ENCODE data around the gene ALOX12B. TPM values are rescaled to one million over a fixed set of nuclear protein-coding genes. Genes with fewer than 3 reads are reported as not detected.

Gene ALOX12B
- total and polyA plus RNA-seq, 2 experiments from 2014 or later, result 0.16 to 1.4 TPM

GRCh38 chr17:8128125-8128784 is 40.7 kb upstream of the ALOX12B start:
- Histone ChIP-seq H3K27me3 (ENCODE audit: insufficient read depth) (peaks cover 81% of the 10 kb centered on the region), H3K9me2 (ENCODE audit: insufficient read depth) (no peaks in the 10 kb centered on the region), H3K27ac (ENCODE audit: low read depth) (no peak overlapping the region), H3K4me2 (no peak overlapping the region), H3K4me3 (no peak overlapping the region), H4K20me1 (replicated peaks; ENCODE audit: insufficient read depth) (peaks cover 6% of the 10 kb centered on the region; the same call in 1 of the 2 replicates), H3K36me3 (ENCODE audit: insufficient read depth) (no peaks in the 10 kb centered on the region), H3K79me2 (replicated peaks; ENCODE audit: insufficient read depth) (no peaks in the 10 kb centered on the region), H3K4me1 (ENCODE audit: insufficient read depth) (peaks cover 27% of the 10 kb centered on the region), H3F3A (replicated peaks; ENCODE audit: low read depth) (peaks cover 18% of the 10 kb centered on the region), H2AFZ (no peak overlapping the region)
- no peaks in the 10 kb centered on the region; the same call in 1 of the 3 replicates for H3K36me3 Mint-ChIP-seq (ENCODE audit: low read depth)
- no peak overlapping the region for H3K27ac Mint-ChIP-seq
- no peak for DNase-seq (ENCODE audit: low spot score)
- peaks cover 7% of the 10 kb centered on the region; the same call in 2 of the 3 replicates for H3K9me3 Mint-ChIP-seq
- no peak for ATAC-seq
- no peak for TF ChIP-seq EZH2phosphoT487 (IDR thresholded peaks at IDR 0.05; ENCODE audit: unreplicated experiment)
- no peak for TF ChIP-seq ZNF331 (CRISPR knock-in tag; IDR thresholded peaks at IDR 0.05; ENCODE audit: low read depth)
- H3K4me3 Mint-ChIP-seq, result no peak overlapping the region
- peaks cover 74% of the 10 kb centered on the region for H3K27me3 Mint-ChIP-seq (ENCODE audit: insufficient read depth, low read depth, poor library complexity)
- peaks cover 25% of the 10 kb centered on the region for H3K4me1 Mint-ChIP-seq

- Histone ChIP-seq H3K4me1 (ENCODE audit: insufficient read depth) (peaks cover 26% of the 10 kb centered on the region), H3K79me2 (replicated peaks; ENCODE audit: insufficient read depth) (no peaks in the 10 kb centered on the region), H3K4me3 (peak overlapping the region; percentile 66), H3F3A (replicated peaks; ENCODE audit: low read depth) (peaks cover 18% of the 10 kb centered on the region), H3K36me3 (ENCODE audit: insufficient read depth) (no peaks in the 10 kb centered on the region), H2AFZ (peak overlapping the region; percentile 100), H3K27ac (ENCODE audit: low read depth) (no peak overlapping the region), H4K20me1 (replicated peaks; ENCODE audit: insufficient read depth) (peaks cover 6% of the 10 kb centered on the region; the same call in 1 of the 2 replicates), H3K27me3 (ENCODE audit: insufficient read depth) (peaks cover 93% of the 10 kb centered on the region), H3K9me2 (ENCODE audit: insufficient read depth) (no peaks in the 10 kb centered on the region), H3K4me2 (peak overlapping the region; percentile 95)
- peaks cover 79% of the 10 kb centered on the region for H3K27me3 Mint-ChIP-seq (ENCODE audit: insufficient read depth, low read depth, poor library complexity)
- peak overlapping the region; percentile 85 for H3K4me3 Mint-ChIP-seq
- H3K9me3 Mint-ChIP-seq, result peaks cover 7% of the 10 kb centered on the region; the same call in 2 of the 3 replicates
- ATAC-seq, result peak; percentile 13
- TF ChIP-seq JUNB (IDR thresholded peaks at IDR 0.05; ENCODE audit: unreplicated experiment), result no peak
- peak; percentile 53 for TF ChIP-seq EZH2 (IDR thresholded peaks at IDR 0.05; ENCODE audit: low read depth, unreplicated experiment)
- peaks cover 29% of the 10 kb centered on the region for H3K4me1 Mint-ChIP-seq
- DNase-seq (ENCODE audit: low spot score), result peak; percentile 69
- H3K27ac Mint-ChIP-seq, result no peak overlapping the region
- H3K36me3 Mint-ChIP-seq (ENCODE audit: low read depth), result no peaks in the 10 kb centered on the region; the same call in 1 of the 3 replicates
Measured at GRCh38 chr17:8126491-8127066, 39.1 kb upstream of the ALOX12B start.

GRCh38 chr17:8125947-8126490 is 38.5 kb upstream of the ALOX12B start:
- peaks cover 7% of the 10 kb centered on the region; the same call in 2 of the 3 replicates for H3K9me3 Mint-ChIP-seq
- H3K4me3 Mint-ChIP-seq, result peak overlapping the region; percentile 83
- Histone ChIP-seq H2AFZ (peak overlapping the region; percentile 100), H3K9me2 (ENCODE audit: insufficient read depth) (no peaks in the 10 kb centered on the region), H3K79me2 (replicated peaks; ENCODE audit: insufficient read depth) (no peaks in the 10 kb centered on the region), H3F3A (replicated peaks; ENCODE audit: low read depth) (peaks cover 18% of the 10 kb centered on the region), H3K36me3 (ENCODE audit: insufficient read depth) (no peaks in the 10 kb centered on the region), H3K27me3 (ENCODE audit: insufficient read depth) (peaks cover 88% of the 10 kb centered on the region), H3K27ac (ENCODE audit: low read depth) (no peak overlapping the region), H3K4me2 (peak overlapping the region; percentile 94), H3K4me3 (peak overlapping the region; percentile 66), H3K4me1 (ENCODE audit: insufficient read depth) (peaks cover 26% of the 10 kb centered on the region), H4K20me1 (replicated peaks; ENCODE audit: insufficient read depth) (peaks cover 6% of the 10 kb centered on the region; the same call in 1 of the 2 replicates)
- peaks cover 30% of the 10 kb centered on the region for H3K4me1 Mint-ChIP-seq
- no peaks in the 10 kb centered on the region; the same call in 1 of the 3 replicates for H3K36me3 Mint-ChIP-seq (ENCODE audit: low read depth)
- TF ChIP-seq ZNF462 (CRISPR knock-in tag; IDR thresholded peaks at IDR 0.05) (no peak), STAT1 (IDR thresholded peaks at IDR 0.05; ENCODE audit: unreplicated experiment) (no peak), POLR2AphosphoS5 (IDR thresholded peaks at IDR 0.05; ENCODE audit: low read depth) (no peak), ZNF114 (CRISPR knock-in tag; IDR thresholded peaks at IDR 0.05) (no peak), EZH2 (IDR thresholded peaks at IDR 0.05; ENCODE audit: low read depth, unreplicated experiment) (peak; percentile 45)
- H3K27ac Mint-ChIP-seq, result no peak overlapping the region
- ATAC-seq, result no peak; the same call in 2 of the 3 replicates
- H3K27me3 Mint-ChIP-seq (ENCODE audit: insufficient read depth, low read depth, poor library complexity), result peaks cover 81% of the 10 kb centered on the region
- DNase-seq (ENCODE audit: low spot score), result peak; percentile 75

Measured in GM23338 (cell line).